Coronary artery (tissue), 2 donors: Measurements from ENCODE around the gene ZKSCAN4.

Experiments
- DNase-seq: peaks from one replicate; pipeline ENCODE4 v3.0.0-alpha.2; 2017; ENCODE audit warnings: low spot score
- H3K27ac ChIP-seq, 2 donors: fragments of 200-600 bp; sonication (generic); one replicate each; pipeline ENCODE4 v1.5.1; 2016 to 2019
- H3K4me3 ChIP-seq: fragments of 200-600 bp; sonication (generic); 2 replicates; pipeline ENCODE4 v1.5.1; 2016; ENCODE audit warnings: mild to moderate bottlenecking, moderate library complexity
- TF ChIP-seq, protein P1 (sequence below): fragments of 200-600 bp; sonication (generic); IDR thresholded peaks from one replicate; pipeline ENCODE4 v1.5.1; 2019; ENCODE audit warnings: antibody characterized with exemption

The ZKSCAN4 gene

DNA sequence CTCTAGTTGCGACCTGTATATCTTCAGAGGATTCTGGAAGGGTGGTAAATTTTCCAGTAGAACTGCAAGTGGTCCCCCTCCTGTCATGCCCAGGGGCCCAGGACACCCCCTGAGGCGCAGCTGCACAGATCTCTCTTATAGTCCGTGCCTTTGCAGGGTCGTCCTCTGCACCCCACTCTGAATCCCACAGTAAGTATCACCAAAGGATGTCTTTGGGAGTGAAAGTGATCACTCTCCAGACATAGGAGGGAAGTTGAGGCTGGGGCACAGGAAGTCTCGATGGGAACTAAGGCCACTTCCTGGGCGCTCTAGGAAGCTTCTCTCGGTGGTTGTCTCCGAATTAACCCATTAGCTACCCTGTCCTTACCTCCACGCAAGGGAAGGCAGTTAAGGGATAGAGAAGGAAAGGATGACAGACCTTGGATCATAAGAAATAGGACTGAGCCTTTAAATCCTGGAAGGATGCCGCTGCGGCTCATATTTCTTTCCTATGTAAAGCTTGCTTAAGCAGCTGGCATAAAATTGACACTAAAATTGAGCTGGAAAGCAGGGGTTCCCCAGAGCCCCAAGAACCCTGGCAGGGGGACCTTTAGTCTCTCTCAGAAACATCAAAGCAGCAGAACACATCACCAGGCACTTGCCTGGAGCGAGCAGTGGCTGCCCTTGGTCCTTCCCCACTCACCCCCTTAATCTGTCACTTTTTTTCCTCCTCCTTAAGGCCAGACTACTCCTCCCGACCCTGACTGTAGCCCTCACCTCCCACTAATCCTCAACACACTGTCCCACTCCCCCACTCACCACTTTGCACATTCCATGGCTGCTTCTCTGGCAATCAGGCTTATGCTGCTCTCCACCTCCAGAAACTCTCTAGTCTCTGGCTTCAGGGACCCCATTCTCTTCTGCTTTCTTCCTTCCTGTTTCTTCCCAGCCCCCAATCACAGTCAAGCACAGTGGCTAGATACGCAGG is at the start of gene ZKSCAN4:
ZKSCAN4 (minus strand) TSS at position 261 of the 967 bp plus-strand sequence. CDS start 289 bp downstream, outside the sequence.
- DNase-seq: no peak
- TF ChIP-seq, protein P1, sequence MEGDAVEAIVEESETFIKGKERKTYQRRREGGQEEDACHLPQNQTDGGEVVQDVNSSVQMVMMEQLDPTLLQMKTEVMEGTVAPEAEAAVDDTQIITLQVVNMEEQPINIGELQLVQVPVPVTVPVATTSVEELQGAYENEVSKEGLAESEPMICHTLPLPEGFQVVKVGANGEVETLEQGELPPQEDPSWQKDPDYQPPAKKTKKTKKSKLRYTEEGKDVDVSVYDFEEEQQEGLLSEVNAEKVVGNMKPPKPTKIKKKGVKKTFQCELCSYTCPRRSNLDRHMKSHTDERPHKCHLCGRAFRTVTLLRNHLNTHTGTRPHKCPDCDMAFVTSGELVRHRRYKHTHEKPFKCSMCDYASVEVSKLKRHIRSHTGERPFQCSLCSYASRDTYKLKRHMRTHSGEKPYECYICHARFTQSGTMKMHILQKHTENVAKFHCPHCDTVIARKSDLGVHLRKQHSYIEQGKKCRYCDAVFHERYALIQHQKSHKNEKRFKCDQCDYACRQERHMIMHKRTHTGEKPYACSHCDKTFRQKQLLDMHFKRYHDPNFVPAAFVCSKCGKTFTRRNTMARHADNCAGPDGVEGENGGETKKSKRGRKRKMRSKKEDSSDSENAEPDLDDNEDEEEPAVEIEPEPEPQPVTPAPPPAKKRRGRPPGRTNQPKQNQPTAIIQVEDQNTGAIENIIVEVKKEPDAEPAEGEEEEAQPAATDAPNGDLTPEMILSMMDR: no peak

GRCh38 chr6:28296520-28297060 is 44.5 kb upstream of the ZKSCAN4 start:
- no peak for DNase-seq
- Histone ChIP-seq H3K4me3 (no peak overlapping the region), H3K27ac (no peak overlapping the region)
- TF ChIP-seq, protein P1: no peak

More for the DNA sequence above, at the start of gene ZKSCAN4:
- Histone ChIP-seq H3K27ac (peak within 1 kb of the TSS; percentile 18 to 63), H3K4me3 (peak within 1 kb of the TSS; percentile 85)

DNA sequence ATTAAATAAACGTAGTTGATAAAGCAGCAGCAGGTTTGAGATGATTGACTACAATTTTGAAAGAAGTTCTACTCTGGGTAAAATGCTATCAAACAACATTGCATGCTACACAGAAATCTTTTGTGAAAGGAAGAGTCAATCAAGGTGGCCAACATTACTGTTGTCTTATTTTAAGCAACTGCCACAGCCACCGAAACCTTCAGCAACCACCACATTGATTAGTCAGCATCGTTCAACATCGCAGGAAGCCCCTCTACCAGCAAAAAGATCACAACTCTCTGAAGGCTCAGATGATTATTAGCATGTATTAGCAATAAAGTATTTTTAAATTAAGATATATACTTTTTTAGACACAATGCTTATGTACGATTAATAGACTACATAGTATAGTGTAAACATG is 43.3 kb upstream of the ZKSCAN4 start:
- TF ChIP-seq, protein P1: no peak
- H3K4me3 ChIP-seq: no peak overlapping the region
- no peak overlapping the region for H3K27ac ChIP-seq
- no peak for DNase-seq

DNA sequence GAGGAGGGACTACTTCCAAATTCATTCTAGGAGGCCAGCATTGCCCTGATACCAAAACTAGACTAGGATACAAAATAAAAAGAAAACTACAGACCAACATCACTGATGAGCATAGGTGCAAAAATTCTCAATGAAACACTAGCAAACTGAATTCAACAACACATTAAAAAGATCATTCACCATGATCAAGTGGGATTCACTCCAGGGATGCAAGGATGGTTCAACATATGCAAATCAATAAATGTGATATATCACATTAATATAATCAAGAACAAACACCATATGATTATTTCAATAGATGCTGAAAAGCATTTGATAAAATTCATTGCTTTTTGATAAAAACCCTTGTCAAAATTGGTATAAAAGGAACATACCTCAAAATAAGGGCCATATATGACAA is 39.5 kb upstream of the ZKSCAN4 start:
- Histone ChIP-seq H3K4me3 (no peak overlapping the region), H3K27ac (no peak overlapping the region)
- no peak for DNase-seq
- TF ChIP-seq, protein P1: no peak

DNA sequence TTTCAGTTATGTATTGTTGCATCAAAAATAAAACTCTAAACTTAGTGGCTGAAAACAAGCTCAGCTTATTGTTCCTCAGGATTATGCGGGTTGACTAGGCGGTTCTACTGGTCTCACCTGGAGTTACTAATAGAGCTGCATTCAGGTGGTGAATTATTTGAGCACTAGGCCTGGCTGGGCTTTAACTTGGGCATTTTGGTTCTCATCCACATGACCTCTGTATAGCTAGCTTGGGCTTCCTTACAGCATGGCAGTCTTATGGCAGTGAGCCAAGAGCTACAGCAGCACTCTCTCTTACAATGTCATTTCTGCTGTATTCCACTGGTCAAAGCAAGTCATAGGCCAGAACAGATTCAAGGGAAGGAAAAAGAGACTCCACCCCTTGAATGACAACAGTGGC is 30.9 kb upstream of the ZKSCAN4 start:
- Histone ChIP-seq H3K27ac (no peak overlapping the region), H3K4me3 (no peak overlapping the region)
- TF ChIP-seq, protein P1: no peak
- DNase-seq: no peak

DNA sequence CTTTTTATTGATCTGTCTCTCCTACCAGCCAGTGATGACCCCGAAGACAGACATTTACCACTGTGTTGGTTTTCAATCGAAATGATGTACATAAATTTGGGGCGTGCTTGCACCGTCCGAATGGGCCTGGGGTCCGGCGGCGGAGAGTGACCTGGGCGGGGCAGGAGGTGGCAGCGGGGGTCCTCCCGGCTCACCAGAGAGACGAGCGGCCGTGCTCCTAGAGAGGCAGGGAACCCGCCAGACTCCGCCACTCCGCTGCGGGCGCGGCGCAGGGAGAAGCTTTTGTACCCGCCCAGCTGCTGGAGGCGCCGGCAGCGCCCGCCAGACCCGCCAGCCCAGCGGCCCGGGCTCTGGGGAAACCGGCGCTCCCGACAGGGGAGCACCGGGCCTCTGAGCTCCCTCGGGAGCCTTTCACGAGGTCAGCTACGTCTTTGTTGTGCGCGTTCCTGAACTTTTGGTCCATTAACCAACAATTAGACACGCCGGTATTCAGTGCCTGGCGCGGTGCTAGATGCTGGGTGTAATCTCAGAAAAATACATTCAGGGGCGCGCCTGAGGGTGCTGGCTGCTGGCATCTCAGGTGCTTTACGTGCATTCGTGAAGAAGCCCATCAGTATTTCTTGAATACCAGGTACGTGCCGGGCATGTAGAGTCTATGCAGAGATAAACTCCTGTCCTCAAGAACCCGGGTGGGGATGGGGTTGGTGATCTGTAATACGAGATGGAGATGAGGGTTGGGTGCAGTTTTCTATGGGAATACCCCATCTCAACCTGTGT is 29.4 kb upstream of the ZKSCAN4 start, which contains the start of gene PGBD1:
PGBD1 (plus strand) TSS at position 285 of the 777 bp plus-strand sequence. CDS start 2,242 bp downstream, outside the sequence.
- H3K27ac ChIP-seq: peak within 1 kb of the TSS; percentile 3 to 59
- DNase-seq: peak; percentile 81
- TF ChIP-seq, protein P1: no peak
- H3K4me3 ChIP-seq: peak within 1 kb of the TSS; percentile 83
